Brain pericyte (primary cell): ENCODE results near the gene PRKRIP1.
"Not testable (repeated sequence)": the region's sequence is repeated elsewhere in the genome, so short reads cannot be mapped to it uniquely, and the experiment has no call there.

Source experiments
- DNase-seq: peaks from one replicate; pipeline ENCODE4 v3.0.0-alpha.2; 2012; ENCODE audit warnings: low read depth, low spot score

PRKRIP1 gene

GRCh38 chr7:102395873-102396709, at the start of gene PRKRIP1:
TSS of gene PRKRIP1 (plus strand) at chr7:102396363. CDS start at chr7:102396412, 49 bp downstream.
- DNase-seq, result peak; percentile 82

GRCh38 chr7:102346983-102347382, 49.2 kb upstream of the PRKRIP1 start:
- DNase-seq, result not testable (repeated sequence)

- DNase-seq, result not testable (repeated sequence)
Observed at GRCh38 chr7:102356344-102356743, 39.8 kb upstream of the PRKRIP1 start, which contains the start of gene SPDYE6. TSS of gene SPDYE6 (minus strand) at chr7:102356444. CDS start at chr7:102356023, 421 bp downstream.

- DNase-seq, result peak; percentile 90
Observed at GRCh38 chr7:102363549-102364393, 32.4 kb upstream of the PRKRIP1 start.

GRCh38 chr7:102364394-102364886, 31.7 kb upstream of the PRKRIP1 start:
- DNase-seq, result not testable (repeated sequence)

GRCh38 chr7:102365390-102365789, 30.8 kb upstream of the PRKRIP1 start:
- not testable (repeated sequence) for DNase-seq

- not testable (repeated sequence) for DNase-seq
Observed at GRCh38 chr7:102370038-102370437, 26.1 kb upstream of the PRKRIP1 start.

GRCh38 chr7:102372796-102373195, 23.4 kb upstream of the PRKRIP1 start:
- not testable (repeated sequence) for DNase-seq

GRCh38 chr7:102376964-102377466, 19.1 kb upstream of the PRKRIP1 start:
- no peak for DNase-seq

- not testable (repeated sequence) for DNase-seq
Observed at GRCh38 chr7:102380837-102381236, 15.3 kb upstream of the PRKRIP1 start.

GRCh38 chr7:102381696-102382425, 14.3 kb upstream of the PRKRIP1 start:
- not testable (repeated sequence) for DNase-seq

- no peak for DNase-seq
Observed at GRCh38 chr7:102387064-102387463, 9.1 kb upstream of the PRKRIP1 start.

GRCh38 chr7:102389810-102390209, 6.4 kb upstream of the PRKRIP1 start:
- no peak for DNase-seq

- peak; percentile 22 for DNase-seq
Observed at GRCh38 chr7:102390697-102391484, 5.3 kb upstream of the PRKRIP1 start.

GRCh38 chr7:102392330-102392729, 3.8 kb upstream of the PRKRIP1 start:
- no peak for DNase-seq

GRCh38 chr7:102393467-102393866, 2.7 kb upstream of the PRKRIP1 start:
- no peak for DNase-seq

GRCh38 chr7:102395592-102395872, 631 bp upstream of the PRKRIP1 start:
- no peak for DNase-seq

GRCh38 chr7:102396710-102397019, 502 bp downstream of the PRKRIP1 start:
- DNase-seq, result no peak

GRCh38 chr7:102398543-102398942, 2.4 kb downstream of the PRKRIP1 start:
- DNase-seq, result no peak

- DNase-seq, result no peak
Observed at GRCh38 chr7:102400360-102400759, 4.2 kb downstream of the PRKRIP1 start.

GRCh38 chr7:102403563-102403962, 7.4 kb downstream of the PRKRIP1 start:
- no peak for DNase-seq
